Measurements from ENCODE around the gene BLID. TPM values are rescaled to one million over a fixed set of nuclear protein-coding genes. Genes with fewer than 3 reads are reported as not detected.

BLID gene
- polyA plus RNA-seq, 1 donor (not counting 4 experiments of a cell fraction or from before 2014, with no cell fraction given), result 0.18 TPM

DNA sequence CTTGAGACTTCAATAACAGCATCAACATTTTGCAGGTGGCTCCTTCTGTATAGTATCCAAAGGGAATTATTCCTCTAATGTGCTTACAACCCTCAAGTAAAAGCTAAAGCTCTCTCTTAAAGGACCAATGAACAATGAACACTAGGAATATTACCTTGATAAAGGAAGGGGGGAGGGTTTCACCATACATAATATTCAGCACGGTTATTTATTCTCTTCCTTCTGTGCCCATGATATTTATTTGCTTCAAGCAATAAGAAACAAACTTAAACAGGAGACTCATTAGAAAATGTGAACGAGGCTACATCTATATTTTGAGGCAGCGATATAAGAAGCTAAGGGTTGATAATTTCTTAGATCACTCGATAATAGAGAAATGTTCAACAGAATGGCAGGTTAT is 21.2 kb downstream of the BLID start:
- dilution Hi-C loops (cut with MboI; ENCODE audit: extremely low pct_ligation_motif_present, low sequenced_read_pairs), result no loop called here
- no peak overlapping the region for H3K4me2 ChIP-seq (ENCODE audit: control insufficient read depth, extremely low read depth, insufficient read depth, low read depth, low read length)
- no peaks in the 10 kb centered on the region for H3K9me3 ChIP-seq (ENCODE audit: control insufficient read depth, low read depth, low read length)
- H3K9me1 ChIP-seq (ENCODE audit: control insufficient read depth, extremely low read depth, insufficient read depth, low read length), result no peaks in the 10 kb centered on the region
- H3K4me3 ChIP-seq (ENCODE audit: control insufficient read depth in 2 of 3, extremely low read depth in 1 of 3, insufficient read depth in 2 of 3, low read depth in 1 of 3, low read length in 3 of 3), result no peak overlapping the region
- H3K4me1 ChIP-seq (ENCODE audit: control insufficient read depth, extremely low read depth, insufficient read depth, low read length), result peaks cover 34% of the 10 kb centered on the region
- H3K27ac ChIP-seq (ENCODE audit: control insufficient read depth, insufficient read depth, low read length), result no peak overlapping the region
- no peak overlapping the region for H2AFZ ChIP-seq (ENCODE audit: control insufficient read depth, low read length)
- no peak overlapping the region for H3K9ac ChIP-seq (ENCODE audit: control insufficient read depth, extremely low read depth, insufficient read depth, low read length)
- H3K79me2 ChIP-seq (ENCODE audit: control insufficient read depth, insufficient read depth, low read length), result peaks cover 59% of the 10 kb centered on the region
- TF ChIP-seq, protein P1, sequence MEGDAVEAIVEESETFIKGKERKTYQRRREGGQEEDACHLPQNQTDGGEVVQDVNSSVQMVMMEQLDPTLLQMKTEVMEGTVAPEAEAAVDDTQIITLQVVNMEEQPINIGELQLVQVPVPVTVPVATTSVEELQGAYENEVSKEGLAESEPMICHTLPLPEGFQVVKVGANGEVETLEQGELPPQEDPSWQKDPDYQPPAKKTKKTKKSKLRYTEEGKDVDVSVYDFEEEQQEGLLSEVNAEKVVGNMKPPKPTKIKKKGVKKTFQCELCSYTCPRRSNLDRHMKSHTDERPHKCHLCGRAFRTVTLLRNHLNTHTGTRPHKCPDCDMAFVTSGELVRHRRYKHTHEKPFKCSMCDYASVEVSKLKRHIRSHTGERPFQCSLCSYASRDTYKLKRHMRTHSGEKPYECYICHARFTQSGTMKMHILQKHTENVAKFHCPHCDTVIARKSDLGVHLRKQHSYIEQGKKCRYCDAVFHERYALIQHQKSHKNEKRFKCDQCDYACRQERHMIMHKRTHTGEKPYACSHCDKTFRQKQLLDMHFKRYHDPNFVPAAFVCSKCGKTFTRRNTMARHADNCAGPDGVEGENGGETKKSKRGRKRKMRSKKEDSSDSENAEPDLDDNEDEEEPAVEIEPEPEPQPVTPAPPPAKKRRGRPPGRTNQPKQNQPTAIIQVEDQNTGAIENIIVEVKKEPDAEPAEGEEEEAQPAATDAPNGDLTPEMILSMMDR (optimal IDR thresholded peaks at IDR 0.05 in 1 of 3, IDR thresholded peaks at IDR 0.05 in 1 of 3, conservative IDR thresholded peaks at IDR 0.05 in 1 of 3; ENCODE audit: extremely low read depth in 1 of 3, insufficient read depth in 2 of 3, low read length in 3 of 3), result no peak
- TF ChIP-seq EZH2 (IDR thresholded peaks at IDR 0.05; ENCODE audit: low read length), result no peak
- FAIRE-seq, result no peak
- H3K36me3 ChIP-seq (ENCODE audit: control insufficient read depth in 2 of 2, extremely low read depth in 1 of 2, insufficient read depth in 2 of 2, low read length in 2 of 2), result peaks cover 1 to 11% of the 10 kb centered on the region in 2 experiments
- no peaks in the 10 kb centered on the region for H3K27me3 ChIP-seq (ENCODE audit: control insufficient read depth, extremely low read depth, insufficient read depth, low read length)
- DNase-seq (ENCODE audit: low read depth, low spot score), result no peak
- H4K20me1 ChIP-seq (ENCODE audit: control insufficient read depth, extremely low read depth, insufficient read depth, low read length), result no peaks in the 10 kb centered on the region

- no peaks in the 10 kb centered on the region for H3K9me1 ChIP-seq (ENCODE audit: control insufficient read depth, extremely low read depth, insufficient read depth, low read length)
- H3K9ac ChIP-seq (ENCODE audit: control insufficient read depth, extremely low read depth, insufficient read depth, low read length), result no peak overlapping the region
Observed at GRCh38 chr11:122093731-122094275, 22.2 kb downstream of the BLID start.

More at GRCh38 chr11:122093731-122094275, 22.2 kb downstream of the BLID start:
- Histone ChIP-seq H2AFZ (ENCODE audit: control insufficient read depth, low read length) (no peak overlapping the region), H3K27me3 (ENCODE audit: control insufficient read depth, extremely low read depth, insufficient read depth, low read length) (no peaks in the 10 kb centered on the region), H3K36me3 (ENCODE audit: control insufficient read depth in 2 of 2, extremely low read depth in 1 of 2, insufficient read depth in 2 of 2, low read length in 2 of 2) (peaks cover 1 to 11% of the 10 kb centered on the region in 2 experiments), H3K79me2 (ENCODE audit: control insufficient read depth, insufficient read depth, low read length) (peaks cover 48% of the 10 kb centered on the region), H3K27ac (ENCODE audit: control insufficient read depth, insufficient read depth, low read length) (no peak overlapping the region), H4K20me1 (ENCODE audit: control insufficient read depth, extremely low read depth, insufficient read depth, low read length) (no peaks in the 10 kb centered on the region), H3K4me2 (ENCODE audit: control insufficient read depth, extremely low read depth, insufficient read depth, low read depth, low read length) (no peak overlapping the region), H3K9me3 (ENCODE audit: control insufficient read depth, low read depth, low read length) (no peaks in the 10 kb centered on the region), H3K4me1 (ENCODE audit: control insufficient read depth, extremely low read depth, insufficient read depth, low read length) (peaks cover 24% of the 10 kb centered on the region), H3K4me3 (ENCODE audit: control insufficient read depth in 2 of 3, extremely low read depth in 1 of 3, insufficient read depth in 2 of 3, low read depth in 1 of 3, low read length in 3 of 3) (no peak overlapping the region)
- dilution Hi-C loops (cut with MboI; ENCODE audit: extremely low pct_ligation_motif_present, low sequenced_read_pairs), result no loop called here
- no peak for TF ChIP-seq EZH2 (IDR thresholded peaks at IDR 0.05; ENCODE audit: low read length)
- TF ChIP-seq, protein P1 (optimal IDR thresholded peaks at IDR 0.05 in 1 of 3, IDR thresholded peaks at IDR 0.05 in 1 of 3, conservative IDR thresholded peaks at IDR 0.05 in 1 of 3; ENCODE audit: extremely low read depth in 1 of 3, insufficient read depth in 2 of 3, low read length in 3 of 3), result no peak
- no peak for DNase-seq (ENCODE audit: low read depth, low spot score)
- FAIRE-seq, result no peak

Measured in keratinocyte (primary cell).